HUES64 (cell line): ENCODE data around the gene ASB13.
"Not testable (repeated sequence)": the region's sequence is repeated elsewhere in the genome, so short reads cannot be mapped to it uniquely, and the experiment has no call there.

ENCODE experiments used
- H3K27ac ChIP-seq: 2 replicates; pipeline ENCODE4 v1.7.0; 2013; ENCODE audit warnings: low read depth, low read length, inconsistent platforms
- H3K27me3 ChIP-seq: 2 replicates; pipeline ENCODE4 v1.6.1; 2013; ENCODE audit warnings: mild to moderate bottlenecking, low read length; ENCODE audit not compliant: insufficient read depth
- H3K36me3 ChIP-seq: 2 replicates; pipeline ENCODE4 v1.6.1; 2013; ENCODE audit warnings: mild to moderate bottlenecking, low read length; ENCODE audit not compliant: insufficient read depth
- H3K4me1 ChIP-seq: 2 replicates; pipeline ENCODE4 v1.6.1; 2013; ENCODE audit warnings: mild to moderate bottlenecking, low read length, moderate library complexity; ENCODE audit not compliant: insufficient read depth
- H3K4me3 ChIP-seq: 2 replicates; pipeline ENCODE4 v1.5.1; 2013; ENCODE audit warnings: mild to moderate bottlenecking, low read length, moderate library complexity
- H3K9ac ChIP-seq: 2 replicates; pipeline ENCODE4 v1.6.1; 2013; ENCODE audit warnings: mild to moderate bottlenecking, low read depth, low read length
- H3K9me3 ChIP-seq: 2 replicates; pipeline ENCODE4 v1.6.1; 2013; ENCODE audit warnings: low read depth, low read length; ENCODE audit not compliant: insufficient read depth
- WGBS: fragments of 150-250, 120-280 bp; methylation state at CpG from one replicate; pipeline ENCODE4 v1.1.7; 2013; ENCODE audit warnings: missing lambda C conversion rate; 5-methylcytosine and 5-hydroxymethylcytosine counted together

The ASB13 gene

DNA sequence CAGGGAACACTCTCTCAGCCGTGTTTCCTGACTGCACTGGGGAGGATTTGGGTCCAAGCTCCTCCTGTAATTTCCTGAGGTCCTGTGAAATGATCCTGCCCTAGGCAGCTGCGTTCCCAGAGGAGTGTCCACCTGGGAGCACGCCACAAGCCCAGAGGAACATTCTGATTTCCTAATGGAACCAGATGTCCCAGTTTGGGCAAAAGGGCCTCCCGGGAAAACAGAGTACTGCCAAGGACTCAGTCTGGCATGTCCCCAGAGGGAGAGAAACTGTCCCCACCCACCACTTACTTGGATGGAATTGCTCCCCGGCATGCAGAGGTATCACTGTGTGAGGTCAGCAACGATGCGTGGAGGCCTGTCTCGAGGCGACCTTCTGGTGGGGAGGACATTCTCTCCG, 34.5 kb downstream of the ASB13 start:
- Histone ChIP-seq H3K36me3 (no peaks in the 10 kb centered on the region), H3K9me3 (no peaks in the 10 kb centered on the region), H3K27me3 (no peaks in the 10 kb centered on the region), H3K27ac (no peak overlapping the region), H3K9ac (no peak overlapping the region), H3K4me1 (0 out of 2 replicates have a peak, but pooled peaks cover 4% of the 10 kb centered on the region), H3K4me3 (no peak overlapping the region)
- 91% methylated on average over 10 of the region's 10 CpGs for WGBS

DNA sequence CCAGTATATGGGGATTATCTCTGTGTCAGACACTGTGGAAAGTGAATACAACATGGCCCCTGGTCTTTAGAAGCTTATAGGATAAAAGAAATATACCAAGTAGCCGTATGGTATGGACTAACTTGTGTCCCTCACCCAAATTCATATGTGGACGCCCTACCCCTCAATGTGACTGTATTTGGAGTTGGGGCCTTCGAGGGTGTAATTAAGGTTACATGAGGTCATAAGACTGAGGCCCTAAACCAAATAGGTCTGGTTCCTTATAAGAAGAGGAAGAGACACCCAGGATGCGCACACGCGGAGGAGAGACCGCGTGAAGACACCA, 36.3 kb downstream of the ASB13 start:
- no peaks in the 10 kb centered on the region for H3K36me3 ChIP-seq
- 92% methylated on average over 8 of the region's 8 CpGs for WGBS
- H3K27ac ChIP-seq: no peak overlapping the region
- H3K9me3 ChIP-seq: no peaks in the 10 kb centered on the region
- no peak overlapping the region for H3K4me3 ChIP-seq
- H3K4me1 ChIP-seq: 0 out of 2 replicates have a peak, but pooled peaks cover 4% of the 10 kb centered on the region
- H3K9ac ChIP-seq: no peak overlapping the region
- H3K27me3 ChIP-seq: no peaks in the 10 kb centered on the region

DNA sequence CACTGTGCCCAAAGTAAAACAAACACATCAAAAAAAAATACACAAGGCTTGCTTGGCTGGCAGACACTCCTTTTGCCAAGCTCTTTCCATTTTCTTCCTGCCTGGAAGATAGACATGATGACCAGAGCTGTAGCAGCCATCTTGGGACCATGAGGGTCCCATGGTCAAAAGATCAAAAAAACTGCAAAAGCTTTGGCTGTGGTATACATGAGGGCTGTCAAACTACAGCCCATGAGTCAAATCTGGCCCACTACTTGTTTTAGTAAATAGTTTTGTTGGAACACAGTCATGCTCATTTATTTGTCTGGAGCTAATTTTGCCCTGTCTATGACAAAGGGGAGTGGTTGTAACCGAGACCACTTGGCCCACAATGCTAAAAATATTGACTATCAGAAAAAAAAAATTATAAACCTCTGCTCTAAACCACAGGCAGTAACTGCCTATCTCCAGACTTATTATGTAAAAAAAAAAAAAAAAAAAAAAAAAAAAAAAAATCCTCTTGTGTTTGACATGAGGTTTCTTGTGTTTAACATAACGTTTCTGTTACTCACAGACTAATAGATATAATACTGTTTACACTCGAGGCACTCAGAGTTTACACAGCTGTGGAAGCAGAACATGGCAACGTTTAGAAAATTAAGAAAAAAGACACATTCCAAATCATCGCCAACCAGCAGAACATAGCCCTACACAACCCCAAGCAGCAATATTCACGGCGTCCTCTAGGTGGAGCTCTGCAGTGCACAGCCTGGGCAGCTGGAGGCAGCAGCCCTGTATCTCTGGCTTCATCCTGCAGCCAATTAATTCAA, 36.9 kb downstream of the ASB13 start:
- H3K27ac ChIP-seq: no peak overlapping the region
- WGBS: 25% methylated on average over 6 of the region's 7 CpGs
- H3K9me3 ChIP-seq: no peaks in the 10 kb centered on the region
- H3K27me3 ChIP-seq: no peaks in the 10 kb centered on the region
- H3K4me3 ChIP-seq: no peak overlapping the region
- no peaks in the 10 kb centered on the region for H3K36me3 ChIP-seq
- H3K9ac ChIP-seq: no peak overlapping the region
- 0 out of 2 replicates have a peak, but pooled peaks cover 4% of the 10 kb centered on the region for H3K4me1 ChIP-seq

DNA sequence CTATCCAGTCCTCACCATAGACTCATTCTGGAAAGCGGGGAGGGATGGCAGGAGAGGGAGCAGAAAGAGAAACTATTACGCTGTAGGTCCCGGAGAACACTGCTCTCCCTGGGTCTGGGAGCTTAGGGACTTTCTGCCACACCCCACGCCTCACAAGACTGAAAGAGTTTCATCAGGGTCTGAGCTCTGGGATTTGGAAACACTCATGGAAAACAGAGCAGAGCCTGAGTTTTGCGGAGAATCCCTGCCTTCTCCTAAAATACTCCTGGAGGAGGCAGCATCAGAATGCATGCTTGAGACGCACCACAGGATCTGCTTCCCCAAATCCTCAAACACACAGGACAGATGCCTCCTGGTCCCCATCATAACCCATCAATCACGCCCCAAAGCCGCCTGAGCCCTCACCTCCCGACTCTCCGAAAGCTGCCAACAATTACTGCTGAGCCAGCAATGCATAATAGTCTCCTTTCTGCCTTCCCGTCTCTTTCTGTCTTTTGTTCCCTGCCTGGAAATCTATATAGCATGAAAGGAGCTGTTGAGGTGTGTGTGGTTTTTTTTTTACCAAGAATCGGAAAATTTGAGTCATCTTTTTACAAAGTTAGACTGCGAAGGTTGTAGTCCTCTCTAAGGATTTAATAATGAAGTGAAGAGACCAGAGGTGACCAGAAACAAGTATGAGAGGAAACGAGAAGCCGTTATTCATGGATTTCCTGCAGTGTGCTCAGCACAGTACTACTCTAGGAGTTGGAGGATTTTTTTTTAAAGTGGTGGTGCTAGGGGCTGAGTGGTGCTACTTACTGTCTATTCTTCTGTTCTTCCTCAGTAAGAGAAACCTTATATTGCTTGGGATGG, 37.7 kb downstream of the ASB13 start:
- Histone ChIP-seq H3K4me3 (no peak overlapping the region), H3K4me1 (0 out of 2 replicates have a peak, but pooled peaks cover 4% of the 10 kb centered on the region), H3K9me3 (no peaks in the 10 kb centered on the region), H3K9ac (no peak overlapping the region), H3K27ac (no peak overlapping the region), H3K27me3 (no peaks in the 10 kb centered on the region), H3K36me3 (no peaks in the 10 kb centered on the region)
- WGBS: 74% methylated on average over 15 of the region's 15 CpGs

DNA sequence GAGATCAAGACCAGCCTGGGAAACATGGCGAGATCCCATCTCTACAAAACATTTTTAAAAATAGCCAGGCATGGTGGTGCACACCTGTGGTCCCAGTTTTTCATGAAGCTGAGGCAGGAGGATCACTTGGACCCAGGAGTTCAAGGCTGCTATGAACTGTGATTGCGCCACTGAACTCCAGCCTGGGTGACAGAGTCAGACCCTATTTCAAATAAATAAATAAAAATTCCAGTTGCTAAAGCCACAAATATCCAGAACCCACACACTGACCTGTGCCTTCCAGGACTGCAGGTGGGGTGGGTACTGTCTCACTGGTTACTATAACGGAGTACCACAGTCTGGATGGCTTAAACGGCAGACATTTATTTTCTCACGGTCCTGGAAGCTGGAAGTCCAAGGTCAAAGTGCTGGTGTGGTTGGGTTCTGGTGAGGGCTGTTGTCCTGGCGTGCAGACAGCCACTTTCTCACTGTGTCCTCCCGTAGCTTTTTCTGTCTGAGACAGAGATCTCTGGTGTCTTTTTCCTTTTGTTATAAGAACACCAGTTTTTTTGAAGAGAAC, 38.8 kb downstream of the ASB13 start:
- 92% methylated on average over 7 of the region's 7 CpGs for WGBS
- H3K9ac ChIP-seq: no peak overlapping the region

DNA sequence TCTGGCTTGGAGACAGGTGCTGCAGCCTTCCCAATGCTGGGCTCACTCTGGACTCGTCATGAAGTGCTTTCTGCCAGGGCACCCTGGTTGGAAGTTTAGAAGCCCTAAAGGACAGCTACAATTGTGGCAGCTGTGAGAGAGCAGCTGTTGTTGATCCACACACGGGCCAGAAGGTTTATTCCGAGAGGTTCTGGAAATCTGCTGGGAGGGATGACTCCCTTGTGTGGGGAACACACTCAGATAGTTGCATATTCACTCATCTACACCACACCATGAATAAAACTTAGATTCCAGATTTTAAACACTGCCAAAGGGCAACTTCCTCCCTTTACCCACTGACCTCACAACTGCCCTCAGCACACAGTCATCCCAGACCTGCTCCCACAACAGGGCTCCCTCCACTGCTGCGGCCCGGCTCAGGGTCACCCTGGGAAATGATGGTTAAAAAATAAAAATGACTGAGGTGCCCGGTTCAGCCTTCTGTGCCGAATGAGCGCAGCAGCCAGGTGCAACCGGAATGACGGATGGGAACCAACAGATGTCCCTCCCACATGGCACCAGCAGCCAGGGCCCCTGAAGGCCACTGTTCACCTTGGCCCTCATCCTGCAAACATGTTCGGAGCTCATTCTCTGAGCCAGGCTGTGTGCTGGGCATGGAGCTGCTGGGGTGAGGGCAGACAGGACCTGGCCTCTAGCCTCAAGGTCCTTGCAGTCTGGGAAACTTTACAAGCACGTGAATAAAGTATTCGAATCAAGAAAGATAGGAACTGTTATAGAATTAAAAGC, 40.2 kb downstream of the ASB13 start:
- no peak overlapping the region for H3K27ac ChIP-seq
- H3K27me3 ChIP-seq: no peaks in the 10 kb centered on the region
- no peaks in the 10 kb centered on the region for H3K36me3 ChIP-seq
- no peak overlapping the region for H3K9ac ChIP-seq
- no peak overlapping the region for H3K4me3 ChIP-seq
- WGBS: 96% methylated on average over 13 of the region's 13 CpGs
- H3K4me1 ChIP-seq: 0 out of 2 replicates have a peak, but pooled peaks cover 4% of the 10 kb centered on the region
- no peaks in the 10 kb centered on the region for H3K9me3 ChIP-seq

More for the DNA sequence above, 38.8 kb downstream of the ASB13 start:
- Histone ChIP-seq H3K4me3 (no peak overlapping the region), H3K9me3 (no peaks in the 10 kb centered on the region), H3K27ac (no peak overlapping the region), H3K27me3 (no peaks in the 10 kb centered on the region), H3K4me1 (0 out of 2 replicates have a peak, but pooled peaks cover 4% of the 10 kb centered on the region), H3K36me3 (no peaks in the 10 kb centered on the region)

DNA sequence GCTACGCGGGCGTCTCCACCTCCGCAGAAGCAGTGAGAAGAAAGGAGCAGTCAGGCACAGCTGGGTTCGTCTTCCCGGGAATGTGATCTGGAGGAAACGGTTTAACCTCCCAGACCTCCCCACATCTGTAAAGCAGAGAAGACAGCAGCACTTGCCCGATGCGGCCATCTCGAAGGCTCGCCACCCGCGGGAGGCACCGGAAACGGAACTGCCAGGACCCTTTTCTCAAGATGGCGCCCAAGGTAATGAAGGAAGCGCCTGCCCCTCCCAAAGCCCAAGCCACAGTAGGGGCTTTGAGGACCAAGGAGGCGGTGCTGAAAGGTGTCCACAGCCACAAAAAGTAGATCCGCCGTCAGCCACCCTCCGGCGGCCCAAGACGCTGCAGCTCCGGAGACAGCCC, 41.7 kb downstream of the ASB13 start:
- Histone ChIP-seq H3K4me3 (no peak overlapping the region), H3K36me3 (no peaks in the 10 kb centered on the region), H3K27me3 (no peaks in the 10 kb centered on the region), H3K27ac (no peak overlapping the region), H3K9me3 (no peaks in the 10 kb centered on the region), H3K9ac (no peak overlapping the region), H3K4me1 (0 out of 2 replicates have a peak, but pooled peaks cover 4% of the 10 kb centered on the region)
- 92% methylated on average over 24 of the region's 24 CpGs for WGBS

GRCh38 chr10:5623081-5623748, 43.2 kb downstream of the ASB13 start:
- Histone ChIP-seq H3K36me3 (no peaks in the 10 kb centered on the region), H3K27ac (no peak overlapping the region), H3K9ac (no peak overlapping the region), H3K27me3 (no peaks in the 10 kb centered on the region), H3K4me1 (no peaks in the 10 kb centered on the region), H3K4me3 (no peak overlapping the region), H3K9me3 (no peaks in the 10 kb centered on the region)
- 24% methylated on average over 19 of the region's 19 CpGs for WGBS

- no peaks in the 10 kb centered on the region for H3K9me3 ChIP-seq
- no peaks in the 10 kb centered on the region for H3K27me3 ChIP-seq
- 93% methylated on average over 3 of the region's 6 CpGs for WGBS
- no peak overlapping the region for H3K9ac ChIP-seq
- no peaks in the 10 kb centered on the region for H3K36me3 ChIP-seq
- H3K4me3 ChIP-seq: no peak overlapping the region
- H3K27ac ChIP-seq: no peak overlapping the region
- no peaks in the 10 kb centered on the region for H3K4me1 ChIP-seq
Measured at GRCh38 chr10:5622186-5622960, 44.0 kb downstream of the ASB13 start.

DNA sequence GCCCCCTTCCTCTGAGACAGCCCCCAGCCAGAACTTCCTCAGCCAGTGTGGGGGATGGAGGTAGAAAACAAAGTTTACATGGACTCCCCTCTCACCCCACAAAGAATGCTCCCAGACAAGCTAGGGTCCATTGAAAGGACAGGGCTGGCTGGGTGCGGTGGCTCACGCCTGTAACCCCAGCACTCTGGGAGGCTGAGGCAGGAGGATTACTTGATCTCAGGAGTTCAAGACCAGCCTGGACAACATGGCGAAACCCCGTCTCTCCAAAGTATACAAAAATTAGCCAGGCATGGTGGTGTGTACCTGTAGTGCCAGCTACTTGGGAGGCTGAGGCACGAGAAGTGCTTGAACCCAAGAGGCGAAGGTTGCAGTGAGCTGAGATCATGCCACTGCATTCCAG, 45.0 kb downstream of the ASB13 start:
- not testable (repeated sequence) for H3K27ac ChIP-seq, H3K36me3 ChIP-seq, H3K4me3 ChIP-seq, H3K9me3 ChIP-seq, H3K4me1 ChIP-seq, H3K27me3 ChIP-seq, H3K9ac ChIP-seq
- WGBS: 97% methylated on average over 6 of the region's 6 CpGs
